T-helper 1 cell treated with Interleukin-12 subunit alpha and Interleukin-12 subunit beta and Interleukin-4 antibody, amounts not matched to agents 30 ng/mL and 1 ng/mL, for 36 hours (primary cell): ENCODE results near the gene ADGRB2. TPM values are rescaled to one million over a fixed set of nuclear protein-coding genes. Genes with fewer than 3 reads are reported as not detected.

Experiments
- intact Hi-C: fragments of 100-400 bp; cut with micrococcal nuclease; formaldehyde crosslinking; loops from one replicate; pipeline ENCODE4 v1.15.1; 2024
- total RNA-seq: library from RNA; stranded (reverse); gene quantifications from 2 replicates; pipeline ENCODE4 v1.2.3, GENCODE V29; 2022

ADGRB2 gene
- total RNA-seq, 1 donor from 2014 or later: 0.39 TPM

DNA sequence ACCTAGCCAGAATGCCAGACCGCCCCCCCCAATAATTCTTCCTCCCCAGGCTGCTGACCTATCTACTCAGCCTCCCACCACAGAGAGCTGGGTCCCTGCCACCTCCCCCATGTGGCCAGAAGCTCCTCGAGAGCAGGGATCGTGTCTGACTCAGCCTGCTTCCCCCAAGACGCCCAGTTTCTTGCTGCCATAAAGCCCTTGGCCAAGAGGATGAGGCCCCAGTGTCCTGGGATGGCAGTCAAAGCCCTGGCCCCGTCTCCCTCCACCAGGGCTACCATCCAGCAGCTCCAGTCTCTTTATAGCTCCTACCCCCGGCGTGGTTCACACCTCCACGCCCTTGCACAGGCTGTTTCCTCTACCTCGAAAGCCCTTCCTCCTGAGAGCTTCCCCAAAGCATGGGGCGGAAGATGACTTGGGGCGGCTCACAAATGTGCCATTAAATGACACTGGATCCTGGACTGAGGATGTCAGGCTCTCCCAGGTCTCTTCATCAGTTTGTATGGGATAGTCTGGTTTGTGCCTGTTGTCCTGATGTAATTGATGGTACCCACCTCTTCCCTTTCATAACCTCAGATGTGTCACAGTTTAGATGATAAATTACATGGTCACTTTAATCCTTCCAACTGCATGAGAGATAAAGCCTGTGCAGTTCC, 13.2 kb downstream of the ADGRB2 start:
- intact Hi-C loops: no loop called here

DNA sequence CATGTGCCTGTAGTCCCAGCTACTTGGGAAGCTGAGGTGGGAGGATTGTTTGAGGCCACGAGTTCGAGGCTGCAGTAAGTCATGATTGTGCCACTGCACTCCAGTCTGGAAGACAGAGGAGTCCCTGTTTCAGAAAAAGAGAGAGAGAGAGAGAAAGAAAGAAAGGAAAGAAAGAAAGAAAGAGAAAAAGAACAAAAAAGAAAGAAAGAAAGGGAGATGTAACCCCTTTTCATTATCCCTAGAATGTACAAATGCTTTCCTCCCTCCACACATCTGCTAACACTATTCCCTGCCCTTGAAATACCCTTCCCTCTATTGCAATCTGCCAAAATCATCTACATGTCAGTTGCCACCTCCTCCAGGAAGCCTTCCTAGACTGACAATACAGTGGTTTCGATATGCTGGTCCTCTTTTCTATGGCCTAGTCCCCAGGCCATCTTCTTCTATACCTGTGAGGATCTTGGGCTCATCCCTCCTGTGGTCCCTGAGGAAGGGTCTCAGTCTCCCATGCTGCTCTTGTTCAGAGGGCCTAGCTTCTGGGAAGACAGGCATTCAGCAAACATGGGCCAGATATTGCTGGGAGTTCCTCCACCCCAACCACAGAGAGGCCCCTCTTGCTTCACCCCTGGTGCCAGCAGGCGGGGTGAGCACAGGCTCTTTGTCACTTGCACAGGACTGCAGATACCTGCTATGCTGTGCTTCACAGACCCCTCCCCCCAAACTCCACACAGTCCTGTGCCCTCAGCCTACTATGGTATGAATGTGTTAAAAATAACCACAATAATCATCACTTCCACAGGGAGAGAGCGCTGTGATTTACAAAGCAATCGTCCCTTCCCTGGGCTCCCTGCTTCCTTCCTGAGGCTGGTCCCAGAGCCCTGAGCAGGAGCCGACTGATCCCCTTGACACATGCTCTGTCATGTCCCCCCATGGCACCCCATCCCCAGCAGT, 14.1 kb downstream of the ADGRB2 start:
- intact Hi-C loops: loop anchor here (1.0 kb wide), 1 partner anchor 87 kb away; no protein-coding TSS in a partner anchor

DNA sequence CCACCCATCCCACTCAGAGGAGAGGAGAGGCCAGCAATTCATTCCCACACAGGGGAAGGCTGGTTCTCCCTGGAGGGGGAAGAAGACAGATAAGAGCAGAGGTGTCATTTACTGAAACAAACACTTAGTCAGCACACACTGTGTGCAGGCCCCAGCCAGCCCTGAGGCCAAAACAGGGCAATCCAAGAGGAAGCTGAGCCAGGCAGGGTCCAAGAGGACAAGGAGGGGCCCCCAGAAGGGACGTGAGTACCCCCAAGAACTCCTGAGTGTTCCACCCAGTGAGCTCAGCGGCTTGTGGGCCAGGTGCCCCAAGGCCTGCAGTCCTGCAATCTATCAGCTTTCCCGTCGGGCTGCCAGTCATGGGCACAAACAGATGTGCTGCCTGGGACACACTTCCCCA, 15.8 kb downstream of the ADGRB2 start:
- intact Hi-C loops: no loop called here

DNA sequence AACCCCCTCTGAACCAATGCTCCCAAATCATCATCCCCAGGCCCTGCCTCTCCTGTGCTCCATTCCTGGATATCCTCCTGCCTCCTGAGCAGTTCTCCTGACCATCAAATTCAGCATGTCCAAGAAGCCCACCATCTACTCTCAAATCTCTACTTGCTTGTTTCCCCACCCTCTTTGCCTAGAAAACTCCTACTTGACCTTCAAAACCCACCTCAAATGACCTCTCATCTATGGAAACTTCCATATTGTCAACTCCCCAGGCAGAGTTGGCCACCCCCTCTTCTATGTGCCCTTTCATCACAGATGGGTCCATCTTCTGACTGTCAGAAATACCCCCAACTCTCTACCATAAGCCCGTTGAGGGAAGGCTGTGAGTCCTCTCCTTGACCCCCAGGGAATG, 16.8 kb downstream of the ADGRB2 start:
- intact Hi-C loops: no loop called here

DNA sequence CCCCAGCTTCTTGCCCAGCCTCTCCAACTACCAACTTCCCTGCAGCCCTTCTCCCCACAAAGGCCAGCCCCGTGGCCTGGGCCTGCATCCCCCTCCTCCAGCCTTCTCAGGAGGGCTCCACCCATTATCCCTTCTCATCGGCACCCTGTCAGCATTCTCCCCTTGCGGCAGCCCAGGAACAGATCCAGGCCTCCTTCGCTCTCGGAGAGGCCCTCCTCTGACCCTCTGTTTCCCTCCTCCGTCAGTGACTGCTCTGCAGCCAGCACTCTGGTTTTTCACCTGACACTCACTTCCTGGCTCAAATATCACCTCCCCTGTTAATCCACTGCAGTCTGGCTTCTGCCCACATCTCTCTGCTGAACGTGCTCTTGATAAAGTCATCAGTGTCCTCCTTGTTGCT, 17.5 kb downstream of the ADGRB2 start:
- intact Hi-C loops: no loop called here

DNA sequence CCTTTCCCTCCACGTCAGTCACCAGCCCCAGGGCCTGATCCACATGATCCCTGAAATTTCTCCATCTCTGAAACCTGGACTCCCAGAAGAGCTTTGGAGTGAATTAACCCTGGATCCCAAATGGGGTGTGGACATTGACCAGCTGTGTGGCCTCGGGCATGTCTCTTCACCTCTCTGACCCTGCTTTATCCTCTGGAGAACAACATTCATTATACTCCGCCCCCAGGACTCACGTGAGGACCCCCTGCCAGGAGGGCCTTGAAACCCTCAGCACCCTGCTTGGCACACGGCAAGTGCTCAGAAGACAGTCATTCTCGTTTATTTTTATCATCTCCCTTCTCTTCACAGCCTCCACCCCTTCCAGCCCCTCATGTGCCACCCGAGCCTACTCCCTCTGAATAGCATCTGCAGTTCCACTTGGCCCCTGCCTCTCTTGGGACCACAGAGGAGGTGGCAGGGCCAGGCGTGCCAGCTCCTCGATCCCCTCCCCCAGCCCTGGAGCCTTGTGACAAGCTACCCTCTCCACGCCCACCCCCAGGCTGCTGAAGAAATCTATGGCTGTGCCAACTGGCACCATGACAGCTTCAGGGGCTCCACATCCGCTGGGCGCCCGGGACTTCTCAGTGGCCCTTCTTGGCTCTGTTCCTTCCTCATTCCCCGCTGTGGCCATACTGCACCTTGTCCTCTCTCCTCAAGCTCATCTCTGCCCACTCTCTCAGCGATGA, 18.0 kb downstream of the ADGRB2 start:
- intact Hi-C loops: loop anchor here (1.0 kb wide), 2 partner anchors 82 to 182 kb away; no protein-coding TSS in a partner anchor

DNA sequence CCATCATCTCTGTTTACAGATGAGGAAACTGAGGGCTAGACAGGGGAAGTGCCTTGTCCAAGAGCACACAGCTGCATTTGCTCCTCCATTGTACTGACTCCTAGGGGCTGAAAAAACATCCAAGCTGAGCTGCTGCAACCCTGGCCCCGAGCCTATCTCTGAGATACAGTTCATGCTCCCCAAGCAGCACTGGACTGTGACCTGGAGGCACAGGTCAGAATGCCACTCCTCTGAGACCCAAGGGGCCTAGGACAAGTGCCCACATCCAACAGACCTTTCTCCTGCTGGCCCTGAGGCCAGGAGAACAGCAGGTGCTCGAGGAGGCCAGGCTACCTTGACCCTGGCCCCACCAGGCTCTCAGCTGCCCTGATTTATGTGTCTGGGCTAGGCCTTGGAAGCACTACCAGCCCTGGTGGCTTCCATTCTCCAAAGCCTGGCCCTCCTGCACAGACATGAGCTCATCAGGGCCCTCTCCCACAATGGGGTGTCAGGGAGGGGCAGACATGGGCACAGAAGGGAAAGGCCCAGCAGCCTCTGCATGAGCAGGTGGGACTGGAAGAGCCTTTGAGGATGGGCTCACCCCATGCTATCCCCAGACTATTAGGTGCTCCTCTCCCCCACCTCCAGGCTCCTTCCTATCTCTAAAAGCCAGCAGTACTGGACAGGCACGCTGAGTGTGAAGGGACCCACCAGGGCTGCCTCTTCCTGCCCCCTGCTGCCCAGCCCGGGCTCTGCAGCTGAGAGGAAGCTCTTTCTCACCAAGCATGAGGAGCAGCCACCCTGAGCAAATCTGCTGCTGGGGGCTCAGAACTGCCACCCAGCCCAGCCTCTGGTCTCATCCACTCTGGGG, 18.8 kb downstream of the ADGRB2 start:
- intact Hi-C loops: loop anchor here (1.0 kb wide), 2 partner anchors 81 to 181 kb away; no protein-coding TSS in a partner anchor

DNA sequence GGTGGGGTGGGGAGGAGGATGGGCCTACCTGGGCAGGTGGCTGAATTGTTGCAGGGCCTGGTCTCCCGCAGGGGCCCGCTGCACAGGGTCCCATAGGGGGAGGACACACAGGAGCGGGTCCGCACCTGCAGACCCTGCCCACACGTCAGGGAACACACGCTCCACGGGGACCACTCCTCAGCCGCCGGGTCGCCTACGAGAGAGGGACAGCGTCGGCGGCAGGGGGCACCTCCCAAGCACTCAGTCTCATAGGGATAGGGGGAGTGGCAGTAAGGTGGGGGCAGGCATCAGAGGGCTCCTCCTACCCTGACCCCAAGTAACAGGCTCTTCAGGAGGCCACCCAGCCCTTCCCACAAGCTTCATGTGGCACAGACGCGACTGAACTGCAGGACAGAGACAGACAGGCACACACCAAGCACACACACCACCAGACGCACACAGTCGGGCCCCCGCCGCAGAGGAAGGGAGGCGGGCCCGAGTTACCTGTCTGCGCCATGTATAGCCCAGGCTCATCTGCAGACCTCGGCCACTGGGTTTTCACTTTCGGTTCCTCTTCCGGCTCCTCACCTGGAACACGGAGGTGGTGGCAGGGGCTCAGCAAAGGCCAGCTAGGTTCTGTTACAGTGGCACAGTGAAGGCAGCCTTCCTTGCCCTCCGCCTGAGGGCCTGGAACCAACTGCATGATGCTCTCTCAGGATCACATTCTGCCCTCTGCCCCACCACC, 19.8 kb downstream of the ADGRB2 start:
- intact Hi-C loops: no loop called here

DNA sequence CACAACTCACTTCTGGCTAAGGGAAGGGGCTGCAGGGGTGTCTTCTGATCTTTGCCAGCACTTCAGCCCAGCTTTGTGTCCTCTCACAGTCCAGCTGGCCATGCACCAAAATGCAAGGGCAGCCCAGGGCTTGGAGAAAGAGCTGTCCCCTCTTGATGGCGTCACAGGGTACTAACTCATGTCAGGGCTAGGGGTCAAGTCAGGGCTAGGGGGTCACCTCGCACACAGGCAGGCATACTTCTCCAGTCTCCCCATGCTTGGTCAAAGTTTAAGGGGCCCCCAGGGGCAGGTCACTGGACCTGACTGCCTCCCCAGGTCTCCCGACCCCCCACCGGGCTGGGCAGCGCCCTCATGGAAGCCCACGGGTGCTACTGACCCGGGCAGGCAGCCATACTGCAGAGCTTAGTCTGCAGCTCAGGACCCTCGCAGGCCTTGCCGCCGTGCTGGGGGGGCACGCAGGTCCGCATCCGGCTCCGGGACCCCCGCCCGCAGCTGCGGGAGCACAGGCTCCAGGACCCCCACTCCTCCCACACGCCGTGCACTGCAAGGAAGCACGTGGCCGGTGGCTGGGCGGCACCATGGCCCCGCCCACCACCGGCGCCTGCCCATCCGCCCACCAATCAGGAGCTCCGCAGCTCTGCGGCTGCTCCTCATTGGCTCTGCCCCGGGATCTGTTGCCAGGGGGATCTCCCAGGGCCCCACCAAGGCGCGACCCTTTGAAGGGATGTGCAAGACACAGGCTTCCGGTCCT, 21.5 kb downstream of the ADGRB2 start:
- intact Hi-C loops: no loop called here

DNA sequence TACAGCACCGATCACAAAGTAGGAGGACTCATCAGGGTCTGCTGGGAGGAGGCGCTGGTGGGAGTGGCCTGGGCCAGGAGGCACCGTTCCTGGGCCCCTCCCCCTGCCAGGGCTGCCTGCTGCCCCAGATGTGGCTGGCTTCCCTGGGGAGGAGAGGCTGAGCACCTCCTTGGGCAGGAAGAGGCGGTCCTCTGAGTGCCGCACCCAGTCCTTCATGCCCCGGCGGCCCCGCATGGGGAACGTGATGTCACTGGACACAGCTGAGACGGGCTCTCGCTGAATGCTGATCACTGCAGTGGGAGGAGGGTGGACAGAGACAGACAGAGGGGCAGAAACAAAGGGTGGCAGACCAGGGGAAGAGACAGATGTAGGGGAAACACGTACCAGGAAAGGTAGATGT, 24.8 kb downstream of the ADGRB2 start:
- intact Hi-C loops: no loop called here

DNA sequence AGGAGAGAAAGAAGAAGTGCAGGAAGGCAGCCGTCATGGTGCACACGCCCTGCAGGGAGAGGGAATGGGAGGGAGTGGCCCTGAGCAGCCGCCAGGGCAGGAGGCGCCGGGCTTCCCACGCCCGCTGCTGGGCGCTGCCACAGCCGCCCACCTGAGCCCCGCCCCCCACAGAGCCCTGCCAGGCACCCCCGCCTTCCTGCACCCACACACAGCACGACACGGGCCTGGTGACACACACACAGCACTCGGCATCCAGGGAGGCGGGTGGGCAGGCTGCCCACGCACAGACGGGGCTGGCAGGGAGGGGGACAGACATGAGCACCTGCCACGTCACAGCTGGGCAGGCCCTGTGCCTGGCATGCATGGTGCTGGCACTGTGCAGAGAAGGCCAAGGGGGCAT, 27.5 kb downstream of the ADGRB2 start:
- intact Hi-C loops: no loop called here

DNA sequence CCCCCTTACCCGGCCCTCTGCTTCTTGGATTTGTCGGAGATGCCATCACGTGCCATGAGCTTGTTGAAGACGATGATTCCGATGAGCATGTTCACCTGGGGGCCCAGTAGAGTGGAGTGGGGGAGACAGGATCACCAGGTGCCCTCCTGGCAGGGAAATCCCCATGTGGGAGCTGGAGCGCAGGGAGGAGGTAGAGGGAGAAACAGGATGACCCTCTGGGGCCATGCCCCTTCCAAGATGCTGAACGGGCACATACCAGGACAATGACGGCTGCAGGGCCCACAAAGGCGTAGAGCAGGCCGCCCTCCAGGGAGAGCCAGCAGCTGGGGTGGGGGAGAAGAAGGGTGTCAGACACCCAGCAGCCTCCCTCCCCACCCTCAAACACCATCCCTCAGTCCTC, 28.6 kb downstream of the ADGRB2 start:
- intact Hi-C loops: no loop called here

DNA sequence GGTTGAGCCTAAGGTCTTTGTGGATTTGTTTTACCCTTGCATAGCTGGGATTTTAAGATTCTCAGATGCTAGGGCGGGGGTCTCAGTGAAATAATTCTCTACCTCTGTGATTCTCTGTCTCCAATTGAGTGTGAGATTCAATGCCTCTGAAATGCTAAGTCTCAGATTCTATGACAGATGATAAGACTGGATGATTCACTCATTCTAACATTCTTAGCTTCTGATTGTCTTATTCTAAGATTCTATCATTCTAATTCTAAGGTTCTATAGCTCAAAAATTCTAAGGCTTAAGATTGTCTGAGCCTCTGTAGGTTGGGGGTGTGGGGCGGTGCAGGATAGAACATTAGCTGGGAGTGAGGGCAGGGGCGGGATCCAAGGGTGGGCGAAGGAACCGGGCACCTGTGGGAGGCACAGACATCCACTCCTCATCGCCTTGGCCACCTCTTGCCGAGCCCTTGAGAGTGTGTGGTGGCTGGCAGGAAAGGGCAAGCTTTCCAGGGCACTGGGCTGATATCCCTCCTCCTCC, 29.5 kb downstream of the ADGRB2 start:
- intact Hi-C loops: no loop called here

DNA sequence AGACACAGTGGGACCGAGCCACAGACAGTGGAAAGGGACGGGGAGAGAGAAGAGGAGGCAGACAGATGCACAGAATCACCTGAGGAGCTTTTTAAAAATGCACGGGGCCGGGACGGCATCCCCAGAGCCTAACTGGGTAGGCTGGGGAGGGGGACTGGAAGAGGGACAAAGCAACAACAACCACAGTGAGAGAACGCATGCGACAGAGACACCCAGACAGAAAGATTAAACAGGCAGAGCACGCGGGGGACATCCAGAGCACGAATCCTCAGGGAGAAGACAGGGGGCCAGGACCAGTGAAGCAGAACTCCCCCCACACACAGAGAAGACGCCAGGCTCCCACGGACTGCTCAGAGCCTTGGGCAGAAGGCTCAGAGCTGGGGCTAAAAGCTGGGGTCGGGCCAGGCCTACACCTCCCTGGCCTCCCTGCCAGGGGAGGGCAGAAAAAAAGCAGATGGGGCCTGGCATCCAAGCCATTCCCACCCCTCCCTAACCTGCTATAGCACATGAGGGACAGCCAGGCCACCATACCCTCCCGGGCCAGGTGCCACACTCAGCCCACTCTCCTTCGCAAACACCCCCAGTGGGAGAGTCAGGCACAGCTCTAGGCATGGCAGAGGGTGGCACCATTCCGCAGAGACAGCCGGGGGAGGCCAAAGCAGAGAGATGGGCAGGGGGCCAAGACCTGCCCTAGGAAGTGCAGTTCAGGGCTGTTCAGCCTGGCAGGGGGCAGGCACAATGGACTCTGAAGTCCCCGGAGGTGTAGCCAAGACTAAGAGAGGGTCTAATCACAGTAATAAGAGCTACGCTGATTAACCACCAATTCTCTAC, 30.5 kb downstream of the ADGRB2 start:
- intact Hi-C loops: no loop called here

DNA sequence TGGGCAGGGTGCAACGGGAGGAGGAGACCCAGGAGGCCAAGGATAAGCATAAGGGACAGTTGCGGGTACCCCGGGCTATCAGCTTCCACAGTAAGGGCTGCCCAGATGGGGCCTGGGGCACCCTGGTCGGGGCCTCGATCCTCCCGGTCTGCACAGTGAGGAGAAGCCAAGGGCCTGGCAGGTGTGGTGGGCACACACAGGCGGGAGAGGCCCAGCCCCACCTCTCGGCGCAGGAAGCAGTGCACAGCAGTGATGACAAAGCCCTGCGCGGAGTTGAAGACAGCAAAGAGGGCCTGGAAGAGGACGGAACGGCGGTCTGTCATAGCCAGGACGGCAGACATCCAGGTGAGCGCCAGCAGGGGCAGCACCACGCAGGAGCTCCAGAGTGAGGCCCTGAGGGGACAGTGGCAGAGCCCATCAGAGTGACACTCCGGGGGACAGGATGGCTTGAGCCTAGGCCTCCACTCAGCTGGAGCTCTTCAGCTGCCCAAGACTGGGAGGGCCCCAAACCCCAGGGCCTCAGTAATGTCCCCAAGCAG, 31.3 kb downstream of the ADGRB2 start:
- intact Hi-C loops: no loop called here

DNA sequence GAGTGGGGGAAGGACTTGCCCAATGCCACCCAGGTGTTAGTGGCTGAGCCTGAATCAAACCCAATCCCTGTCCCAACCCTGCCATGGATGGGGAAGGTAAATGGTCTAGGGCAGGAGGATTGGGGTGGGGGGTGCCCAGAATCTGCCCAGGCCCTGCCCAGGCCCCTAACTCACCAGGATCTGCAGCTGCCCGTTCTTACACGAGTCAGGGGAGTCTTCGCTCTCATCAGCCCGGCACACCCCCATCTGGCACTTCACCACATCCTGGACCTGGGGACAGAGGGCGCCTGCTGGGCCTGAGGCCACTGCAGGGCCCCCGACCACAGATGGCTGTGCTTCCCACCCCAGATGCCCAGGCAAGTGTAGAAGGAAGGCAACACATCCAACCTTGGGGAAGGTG, 31.8 kb downstream of the ADGRB2 start:
- intact Hi-C loops: no loop called here

DNA sequence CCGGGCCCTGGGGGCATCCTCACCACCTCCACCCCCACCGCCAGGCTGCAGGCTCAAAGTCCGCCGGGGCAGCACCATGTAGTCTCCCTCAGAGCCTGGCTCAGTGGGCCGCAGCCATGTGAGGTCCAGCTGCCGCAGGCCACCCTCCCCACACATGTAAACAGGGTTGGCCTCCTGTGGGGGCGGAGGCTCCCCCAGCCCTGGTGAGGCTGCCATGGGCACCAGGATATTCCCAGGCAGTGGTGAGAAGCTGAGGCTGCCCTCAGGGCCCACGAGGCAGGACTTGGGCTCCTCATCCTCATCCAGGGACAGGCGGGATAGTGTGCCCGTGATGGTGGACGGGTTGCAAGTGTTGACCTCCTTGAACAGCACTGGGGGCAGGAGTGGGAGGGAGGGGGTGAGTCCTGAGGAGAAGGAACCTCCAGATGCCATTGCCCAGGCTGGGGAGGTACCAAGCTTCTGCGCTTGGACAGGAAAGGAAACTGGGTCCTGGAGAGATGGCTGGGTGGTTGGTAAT, 33.0 kb downstream of the ADGRB2 start:
- intact Hi-C loops: no loop called here
